ENCODE data around the gene SPNS3.

Gene SPNS3

GRCh38 chr17:4487820-4488716, 54.3 kb downstream of the SPNS3 start:
- DNase-seq (ENCODE audit: low read depth in 2 of 2), result no peak

- no peak for DNase-seq (ENCODE audit: low read depth in 2 of 2)
Measured at GRCh38 chr17:4488989-4489595, 55.4 kb downstream of the SPNS3 start.

DNA sequence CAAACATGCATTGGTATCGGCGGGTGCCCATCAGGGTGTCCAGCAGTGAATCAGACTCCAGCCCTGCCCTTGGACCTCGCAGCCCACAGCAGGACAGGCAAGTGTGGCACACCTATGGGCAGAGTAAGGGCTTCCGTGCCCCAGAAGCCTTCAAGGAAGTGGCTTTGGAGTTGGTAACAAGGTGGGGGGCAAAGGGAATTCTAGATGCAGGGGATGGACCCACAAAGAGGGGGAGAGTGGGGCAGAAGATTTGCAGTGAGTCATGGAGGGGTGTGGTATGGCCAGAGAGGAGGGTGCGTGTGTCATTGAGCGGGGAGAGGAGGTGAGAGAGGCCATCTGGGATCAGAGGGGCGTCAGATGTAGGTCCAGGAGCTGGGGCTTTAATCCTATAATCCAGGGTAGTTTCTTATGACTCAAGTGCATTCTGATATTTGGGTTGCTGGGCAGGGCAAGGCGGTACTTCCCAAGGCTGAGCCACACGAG, 56.4 kb downstream of the SPNS3 start:
- no peak for DNase-seq (ENCODE audit: low read depth in 2 of 2)

GRCh38 chr17:4490637-4491061, 56.9 kb downstream of the SPNS3 start:
- no peak for DNase-seq (ENCODE audit: low read depth in 2 of 2)

- no peak for DNase-seq (ENCODE audit: low read depth in 2 of 2)
Measured at GRCh38 chr17:4492721-4493561, 59.2 kb downstream of the SPNS3 start.

DNA sequence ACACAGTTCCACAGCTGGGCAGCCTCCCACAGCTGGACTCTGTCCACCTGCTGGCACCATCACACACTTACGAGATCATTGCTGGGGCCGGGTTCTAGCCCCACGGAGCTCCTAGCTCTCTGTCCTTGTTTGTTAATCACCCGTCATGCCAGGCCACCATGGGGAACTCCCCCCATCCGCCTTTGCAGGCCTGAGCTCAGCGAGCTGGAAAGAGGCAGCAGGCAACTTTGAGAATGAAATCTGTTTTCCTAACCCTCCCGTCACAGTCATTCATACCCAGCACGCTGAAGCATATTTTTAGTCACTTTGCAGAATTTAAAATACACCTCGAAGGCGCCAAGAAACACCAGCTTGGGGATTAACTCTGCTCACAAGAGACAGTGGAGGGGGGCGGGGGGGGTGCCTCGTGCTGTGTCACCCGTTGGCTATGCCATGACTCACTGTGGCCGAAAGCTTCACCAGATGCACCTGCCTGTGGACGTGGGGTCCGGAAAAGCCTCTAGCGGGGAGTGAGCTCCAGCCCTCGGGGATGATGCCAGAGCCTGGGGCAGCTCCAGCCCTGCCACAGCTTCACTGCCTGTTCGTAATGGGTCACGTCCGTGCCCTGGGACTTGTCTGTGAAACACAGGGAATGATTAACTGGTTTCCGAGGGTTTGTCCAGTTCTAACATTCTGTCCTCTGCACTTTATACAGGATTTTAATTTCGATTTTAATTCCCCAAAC, 63.5 kb downstream of the SPNS3 start:
- no peak for DNase-seq (ENCODE audit: low read depth in 2 of 2)

DNA sequence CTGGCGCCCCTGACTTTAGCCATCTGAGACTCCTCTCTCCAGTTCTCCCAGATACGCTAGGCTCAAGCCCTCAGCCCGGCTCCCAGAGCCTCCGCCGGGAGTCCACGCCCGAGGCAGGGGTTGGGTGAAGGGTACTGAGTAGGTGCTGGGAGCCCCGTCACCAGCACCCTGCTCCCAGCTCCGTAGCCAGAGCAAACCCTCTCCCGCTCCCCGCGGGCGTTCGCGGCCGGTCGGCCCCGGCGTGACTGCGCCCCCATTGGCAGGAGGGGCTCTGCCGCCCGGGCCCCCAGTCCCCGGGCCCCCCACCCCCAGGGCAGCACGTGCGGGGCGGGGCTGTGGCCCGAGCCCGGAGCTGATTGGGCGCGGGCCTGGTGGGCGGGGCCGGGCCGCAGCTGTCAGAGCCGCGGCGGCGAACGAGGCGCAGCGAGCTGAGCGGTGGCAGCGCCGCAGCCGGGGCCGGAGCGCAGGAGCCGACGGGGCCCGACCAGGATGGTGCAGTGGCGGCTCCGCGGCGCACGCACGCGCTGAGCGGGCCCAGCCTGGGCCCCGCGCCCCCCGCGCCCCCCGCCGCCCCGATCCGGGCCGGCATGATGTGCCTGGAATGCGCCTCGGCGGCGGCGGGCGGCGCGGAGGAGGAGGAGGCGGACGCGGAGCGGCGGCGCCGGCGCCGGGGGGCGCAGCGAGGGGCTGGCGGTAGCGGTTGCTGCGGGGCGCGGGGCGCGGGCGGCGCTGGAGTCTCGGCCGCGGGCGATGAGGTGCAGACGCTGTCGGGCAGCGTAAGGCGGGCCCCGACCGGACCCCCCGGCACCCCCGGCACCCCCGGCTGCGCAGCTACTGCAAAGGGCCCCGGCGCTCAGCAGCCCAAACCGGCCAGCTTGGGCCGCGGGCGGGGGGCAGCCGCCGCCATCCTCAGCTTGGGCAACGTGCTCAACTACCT, 65.0 kb downstream of the SPNS3 start, which contains the start of gene SPNS2:
SPNS2 (plus strand) TSS at position 421 of the 937 bp plus-strand sequence; CDS start at position 588, 167 bp downstream.
- peak in 1 of 2 donors; percentile 62 for DNase-seq (ENCODE audit: low read depth in 2 of 2)

GRCh38 chr17:4499431-4500190, 65.9 kb downstream of the SPNS3 start:
- peak in 1 of 2 donors; percentile 17 for DNase-seq (ENCODE audit: low read depth in 2 of 2)

GRCh38 chr17:4500191-4500571, 66.4 kb downstream of the SPNS3 start:
- no peak for DNase-seq (ENCODE audit: low read depth in 2 of 2)

DNA sequence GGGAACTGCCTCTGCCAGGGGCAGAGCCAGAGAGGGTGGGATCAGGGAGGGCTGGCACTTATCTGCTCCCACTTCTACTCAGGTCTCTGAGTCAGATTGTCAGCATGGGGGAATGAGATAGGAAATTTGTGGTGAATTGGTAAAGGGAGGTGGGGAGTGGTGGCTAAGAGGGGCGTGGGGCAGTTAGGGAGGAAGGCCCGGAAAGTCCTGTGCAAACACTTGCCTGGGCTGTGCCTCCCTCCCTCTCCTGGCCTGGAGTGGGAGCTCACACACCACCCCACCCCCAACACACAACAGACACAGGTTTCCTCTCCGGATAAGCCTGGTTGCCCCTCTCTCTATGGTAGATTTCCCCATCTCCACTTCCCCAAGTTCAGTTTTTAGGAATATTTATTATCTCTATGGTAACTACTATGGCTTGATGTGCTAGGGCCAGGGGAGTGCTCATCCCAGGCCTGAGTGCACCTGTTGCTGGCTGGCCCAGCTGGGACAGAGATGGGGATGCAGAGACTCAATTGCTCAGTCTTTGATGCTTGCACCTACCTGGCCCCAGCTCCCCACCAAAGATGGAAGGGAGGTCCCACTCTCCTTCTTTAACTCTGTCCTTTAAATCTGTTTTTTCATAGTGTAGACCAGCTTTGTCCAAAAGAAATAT, 67.7 kb downstream of the SPNS3 start:
- DNase-seq (ENCODE audit: low read depth in 2 of 2), result no peak

- DNase-seq (ENCODE audit: low read depth in 2 of 2), result no peak
Measured at GRCh38 chr17:4502466-4503154, 68.9 kb downstream of the SPNS3 start.

GRCh38 chr17:4503283-4504025, 69.7 kb downstream of the SPNS3 start:
- DNase-seq (ENCODE audit: low read depth in 2 of 2), result no peak

DNA sequence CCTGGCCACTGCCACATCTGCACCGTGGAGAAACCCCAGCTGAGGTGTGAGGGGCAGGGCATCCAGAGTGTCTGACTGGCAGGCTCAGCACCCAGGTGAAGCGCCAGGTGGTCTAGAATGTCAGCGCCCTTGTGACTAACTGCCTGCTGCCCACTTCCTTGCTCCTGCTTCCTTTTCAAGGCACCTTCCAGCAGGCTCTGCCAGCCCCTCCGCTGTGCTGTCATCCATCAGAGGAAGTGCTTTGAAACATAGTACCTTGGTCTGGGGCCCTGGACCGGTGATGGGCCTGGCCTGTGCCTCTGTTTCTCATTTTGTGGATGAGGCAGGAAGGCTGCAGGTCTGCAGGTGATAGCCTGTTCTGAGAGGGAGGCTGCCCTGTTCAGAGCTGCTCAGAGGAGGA, 70.4 kb downstream of the SPNS3 start:
- DNase-seq (ENCODE audit: low read depth in 2 of 2), result no peak

DNA sequence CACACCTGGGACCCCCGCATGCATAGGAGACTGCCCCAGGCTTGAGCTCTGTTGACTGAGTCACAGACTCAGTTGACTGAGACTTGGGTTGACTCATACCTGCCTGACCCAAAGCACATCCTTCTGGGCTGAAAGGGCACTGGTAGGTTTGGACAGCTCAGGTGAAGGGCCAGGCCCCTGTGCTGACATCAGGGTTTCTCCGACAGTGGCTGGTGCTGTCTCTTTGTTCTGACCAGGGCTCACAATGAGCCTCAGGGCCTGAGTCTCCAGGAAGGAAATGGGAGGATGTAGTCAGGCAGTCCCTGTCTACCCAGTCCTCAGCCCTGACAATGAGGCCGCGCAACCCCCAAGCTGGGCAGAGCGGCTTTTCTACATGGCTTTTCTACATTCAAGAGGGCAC, 71.4 kb downstream of the SPNS3 start:
- no peak for DNase-seq (ENCODE audit: low read depth in 2 of 2)

DNA sequence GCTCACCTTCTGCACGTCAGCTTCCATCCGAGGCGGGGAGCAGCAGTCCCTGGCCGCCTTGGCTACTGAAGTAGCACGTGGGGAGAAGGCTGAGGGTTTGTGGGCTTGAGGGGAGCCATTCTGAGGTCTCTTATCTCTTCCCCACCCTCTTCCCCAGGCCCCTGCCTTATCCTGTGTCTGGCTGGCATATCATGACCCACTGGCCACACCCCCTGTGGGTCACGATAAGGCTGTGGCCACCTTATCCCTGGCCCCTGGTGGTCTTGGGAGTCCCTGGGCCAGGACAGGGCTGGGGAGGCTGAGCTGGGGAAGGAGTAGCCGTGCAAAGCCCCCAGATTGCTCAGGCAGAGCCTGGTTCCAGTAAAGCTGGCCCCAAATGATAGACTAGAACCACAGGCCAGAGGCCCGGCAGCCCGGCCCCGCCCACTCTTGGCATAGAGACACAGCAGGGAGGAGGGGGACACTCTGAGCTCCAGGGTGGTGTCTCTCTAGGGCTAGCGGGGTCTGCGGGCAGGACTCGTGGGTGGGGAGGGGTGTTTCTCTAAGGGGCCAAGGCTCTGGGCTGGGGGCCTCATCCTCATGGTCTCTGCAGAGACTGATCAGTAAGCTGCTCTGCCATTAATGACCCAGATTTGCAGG, 72.6 kb downstream of the SPNS3 start:
- DNase-seq (ENCODE audit: low read depth in 2 of 2), result no peak

DNA sequence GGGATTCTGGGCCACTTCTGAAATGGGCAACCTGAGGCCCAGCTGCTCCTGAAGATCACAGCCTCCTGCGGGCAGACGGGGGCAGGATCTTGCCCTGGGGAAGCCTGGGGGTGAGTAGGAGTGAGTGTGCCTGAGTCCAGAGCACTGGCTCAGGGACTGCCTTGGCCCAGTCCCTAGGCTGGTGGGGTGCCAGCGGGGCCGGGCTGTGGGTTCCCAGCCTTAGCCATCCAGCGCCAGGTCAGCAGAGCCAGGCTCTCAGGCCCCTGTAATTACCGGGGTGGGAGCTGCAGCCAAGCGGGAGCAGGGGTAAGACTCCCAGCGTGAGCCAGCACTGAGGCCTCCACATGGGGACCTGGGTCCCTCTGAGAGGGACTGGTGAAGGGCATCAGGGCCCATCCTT, 73.2 kb downstream of the SPNS3 start:
- no peak for DNase-seq (ENCODE audit: low read depth in 2 of 2)
